Activated naive CD4-positive, alpha-beta T cell treated with anti-CD3 and anti-CD28 coated beads, Interleukin-2, amount 50 U/mL, for 16 hours (primary cell): ENCODE results near the gene HOMER3.
"Not testable (repeated sequence)": the region's sequence is repeated elsewhere in the genome, so short reads cannot be mapped to it uniquely, and the experiment has no call there.

Experiments used
- DNase-seq: peaks from one replicate; pipeline ENCODE4 v3.0.0-alpha.2; 2020

Gene HOMER3

DNA sequence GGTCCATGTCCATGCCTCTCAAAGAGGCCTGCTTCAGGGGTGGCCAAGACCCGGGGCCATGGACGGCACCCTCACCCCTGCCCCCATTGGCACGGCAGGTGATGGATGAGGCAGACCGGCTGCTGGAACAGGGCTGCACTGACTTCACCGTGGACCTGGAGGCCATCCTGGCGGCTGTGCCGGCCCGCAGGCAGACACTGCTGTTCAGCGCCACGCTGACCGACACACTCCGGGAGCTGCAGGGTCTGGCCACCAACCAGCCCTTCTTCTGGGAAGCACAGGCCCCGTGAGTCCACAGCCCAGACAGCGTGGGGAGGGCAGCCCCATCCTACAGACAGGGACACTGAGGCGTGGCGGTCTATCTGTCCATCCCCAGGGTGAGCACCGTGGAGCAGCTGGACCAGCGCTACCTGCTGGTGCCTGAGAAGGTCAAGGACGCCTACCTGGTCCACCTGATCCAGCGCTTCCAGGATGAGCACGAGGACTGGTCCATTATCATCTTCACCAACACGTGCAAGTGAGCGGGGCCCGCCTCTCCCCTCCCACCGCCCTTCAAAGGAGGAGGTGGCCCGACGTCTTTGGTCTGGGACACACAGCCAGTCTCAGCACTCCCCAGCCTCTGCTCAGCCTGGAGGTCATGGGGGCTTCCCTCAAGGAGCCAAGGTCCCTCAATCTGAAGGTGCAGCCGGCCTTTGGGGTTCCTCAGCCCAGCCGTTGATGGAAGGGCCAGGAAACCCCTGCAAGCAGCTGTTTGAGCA, 18.6 kb downstream of the HOMER3 start:
- no peak for DNase-seq

DNA sequence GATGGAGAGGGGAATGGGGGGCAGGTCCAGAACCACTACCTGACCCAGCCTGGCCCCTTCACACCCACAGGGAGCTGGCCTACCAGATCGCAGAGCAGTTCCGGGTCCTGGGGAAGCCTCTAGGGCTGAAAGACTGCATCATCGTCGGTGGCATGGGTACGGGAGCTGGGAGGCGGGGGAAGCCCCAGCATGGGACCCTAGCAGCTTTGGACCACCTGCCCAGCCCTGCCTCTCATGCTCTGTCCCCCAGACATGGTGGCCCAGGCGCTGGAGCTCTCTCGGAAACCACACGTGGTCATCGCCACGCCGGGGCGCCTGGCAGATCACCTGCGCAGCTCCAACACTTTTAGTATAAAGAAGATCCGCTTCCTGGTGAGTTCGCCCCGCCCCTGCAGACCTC, 19.4 kb downstream of the HOMER3 start:
- DNase-seq: no peak

DNA sequence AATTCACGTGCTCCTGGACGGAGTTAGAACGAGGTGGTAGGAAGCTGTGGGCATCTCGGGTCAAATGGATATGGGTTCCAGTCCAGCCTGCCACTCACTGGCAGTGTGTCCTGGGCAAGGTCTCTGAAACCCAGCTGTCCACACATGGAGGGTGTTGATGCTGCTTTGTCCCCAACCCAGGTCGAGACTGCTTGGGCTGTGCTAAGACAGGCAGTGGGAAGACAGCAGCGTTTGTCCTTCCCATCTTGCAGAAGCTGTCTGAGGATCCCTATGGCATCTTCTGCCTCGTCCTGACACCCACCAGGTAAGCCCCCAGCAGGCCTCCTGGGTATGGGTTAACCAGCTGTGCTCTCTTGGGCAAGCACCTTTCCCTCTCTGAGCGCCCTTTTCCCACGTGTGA, 20.6 kb downstream of the HOMER3 start:
- DNase-seq: no peak

DNA sequence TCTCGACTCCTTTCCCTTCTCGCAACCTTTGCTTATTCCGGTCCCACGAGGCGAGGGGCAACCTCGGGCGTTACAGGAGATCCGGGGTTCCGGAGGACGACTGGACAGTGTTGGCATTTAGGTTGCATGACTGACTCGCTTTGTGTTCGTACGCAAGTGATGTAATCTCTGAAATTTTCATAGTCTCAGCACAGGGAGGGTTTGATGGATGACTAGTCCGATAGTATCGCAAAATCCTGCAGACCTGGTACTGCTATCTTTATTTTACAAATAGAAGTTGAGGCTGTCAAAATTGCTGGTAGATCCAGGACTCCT, 21.2 kb downstream of the HOMER3 start:
- no peak for DNase-seq

DNA sequence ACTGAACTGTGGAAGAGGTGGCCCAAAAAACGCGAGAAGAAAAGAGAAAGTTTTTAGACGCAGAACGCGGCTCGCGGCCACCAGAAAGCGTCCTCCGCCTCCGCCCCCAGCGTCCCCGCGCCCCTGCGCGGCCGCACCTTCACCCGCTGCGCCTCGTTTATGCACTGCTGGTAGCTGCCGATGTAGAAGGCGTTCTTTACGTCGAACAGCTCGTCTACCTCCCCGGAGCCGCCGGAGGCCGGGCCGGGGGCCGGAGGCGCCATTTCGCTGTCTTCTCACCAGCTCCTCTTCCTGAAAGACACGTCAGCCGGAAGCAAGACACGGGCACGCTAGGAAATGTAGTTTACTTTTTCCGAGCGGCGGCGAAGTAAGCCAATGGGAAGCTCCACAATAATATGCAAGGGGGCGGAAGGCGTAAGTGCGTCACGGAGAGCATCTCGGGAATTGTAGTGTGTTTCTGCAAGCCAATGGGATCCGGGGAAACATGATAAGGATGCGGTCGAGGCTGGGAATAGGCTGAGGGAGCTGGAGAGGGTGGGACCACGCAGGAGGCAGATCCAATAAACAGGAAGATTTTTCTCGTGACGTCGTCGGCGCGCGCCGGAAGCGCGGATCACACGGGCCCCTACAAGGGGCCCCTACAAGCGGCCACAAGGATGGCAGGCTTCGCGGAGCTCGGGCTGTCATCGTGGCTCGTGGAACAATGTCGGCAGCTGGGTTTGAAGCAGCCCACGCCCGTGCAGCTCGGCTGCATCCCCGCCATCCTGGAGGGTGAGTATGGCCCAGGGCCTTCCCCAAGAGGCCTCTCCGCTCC, 21.7 kb downstream of the HOMER3 start, which contains the start of the genes COPE and DDX49:
COPE (minus strand) TSS at position 302 of the 814 bp plus-strand sequence; CDS start at position 263, 39 bp downstream.
DDX49 (plus strand) TSS at position 630 of the 814 bp plus-strand sequence; CDS start at position 657, 27 bp downstream.
- peak; percentile 97 for DNase-seq

DNA sequence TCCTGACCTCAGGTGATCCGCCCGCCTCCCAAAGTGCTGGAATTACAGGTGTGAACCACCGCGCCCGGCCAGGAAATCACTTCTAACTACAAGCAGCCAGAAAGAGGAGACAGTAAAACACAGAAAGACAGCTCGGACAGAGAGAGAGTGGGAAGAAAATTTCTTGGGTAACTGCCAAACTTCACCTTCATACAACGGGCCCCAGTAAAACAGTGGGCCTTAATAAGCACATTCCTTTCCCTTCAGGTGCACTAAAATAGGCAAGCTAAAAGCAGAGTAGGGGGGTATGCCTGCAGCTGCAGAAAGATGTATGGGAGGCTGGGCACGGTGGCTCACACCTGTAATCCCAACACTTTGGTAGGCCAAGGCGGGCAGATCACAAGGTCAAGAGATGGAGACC, 23.4 kb downstream of the HOMER3 start:
- not testable (repeated sequence) for DNase-seq

DNA sequence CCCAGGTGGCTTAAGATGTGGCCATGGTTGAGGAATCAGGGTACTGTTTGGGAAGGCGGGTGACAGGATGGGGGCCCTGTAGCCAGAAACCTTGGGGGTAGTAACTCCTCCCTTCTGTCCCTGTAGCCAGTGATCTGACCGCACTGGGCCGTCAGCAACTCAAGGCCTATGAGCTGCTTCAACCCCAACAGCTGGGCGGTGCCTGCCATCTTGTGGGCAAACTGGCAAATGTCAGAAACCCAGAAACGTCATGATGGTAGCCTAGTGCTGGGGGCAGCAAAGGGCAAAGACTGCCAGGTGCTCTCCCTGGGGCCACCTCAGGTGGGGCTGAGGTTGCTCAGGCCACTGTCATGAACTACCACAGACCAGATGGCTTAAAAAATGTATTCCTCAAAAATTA, 25.4 kb downstream of the HOMER3 start:
- peak; percentile 41 for DNase-seq

DNA sequence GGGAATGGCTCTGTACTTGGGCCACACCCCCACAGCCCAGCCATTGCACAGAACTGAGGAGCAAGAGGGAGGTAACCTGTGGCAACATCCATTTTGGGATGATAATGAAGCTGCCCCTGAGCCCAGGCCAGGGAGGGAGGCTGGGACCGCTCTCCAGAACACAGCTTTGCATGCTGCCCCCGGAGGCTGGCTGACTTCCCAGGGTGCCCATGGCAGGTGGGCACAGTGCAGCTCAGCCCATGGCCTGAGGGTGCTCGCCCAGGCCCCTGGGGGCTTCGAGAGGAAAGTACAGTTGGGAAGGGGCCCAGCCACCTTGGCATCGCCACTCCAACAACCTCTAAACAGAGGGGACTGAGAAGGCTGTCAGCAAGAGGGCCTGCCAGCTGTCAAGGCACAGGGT, 27.6 kb downstream of the HOMER3 start:
- no peak for DNase-seq

DNA sequence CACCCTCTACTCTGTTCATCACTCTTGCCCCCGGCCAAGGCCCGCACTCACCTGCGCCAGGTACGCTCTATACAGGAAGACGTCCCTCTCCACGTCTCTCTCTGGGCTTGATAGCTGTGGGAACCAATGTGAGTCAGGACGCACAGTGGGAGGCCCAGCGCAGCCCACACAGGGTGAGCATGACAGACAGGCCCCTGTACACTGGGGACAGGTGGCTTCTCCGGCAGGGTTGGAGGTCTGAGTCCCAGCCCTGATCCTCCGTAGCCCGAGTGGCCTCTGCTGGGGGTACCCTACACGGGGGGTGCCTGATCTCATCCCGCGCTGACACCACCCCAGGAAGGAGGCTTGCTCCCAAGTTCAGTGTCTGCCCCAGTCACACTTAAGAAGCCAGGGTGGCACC, 28.1 kb downstream of the HOMER3 start:
- DNase-seq: no peak

DNA sequence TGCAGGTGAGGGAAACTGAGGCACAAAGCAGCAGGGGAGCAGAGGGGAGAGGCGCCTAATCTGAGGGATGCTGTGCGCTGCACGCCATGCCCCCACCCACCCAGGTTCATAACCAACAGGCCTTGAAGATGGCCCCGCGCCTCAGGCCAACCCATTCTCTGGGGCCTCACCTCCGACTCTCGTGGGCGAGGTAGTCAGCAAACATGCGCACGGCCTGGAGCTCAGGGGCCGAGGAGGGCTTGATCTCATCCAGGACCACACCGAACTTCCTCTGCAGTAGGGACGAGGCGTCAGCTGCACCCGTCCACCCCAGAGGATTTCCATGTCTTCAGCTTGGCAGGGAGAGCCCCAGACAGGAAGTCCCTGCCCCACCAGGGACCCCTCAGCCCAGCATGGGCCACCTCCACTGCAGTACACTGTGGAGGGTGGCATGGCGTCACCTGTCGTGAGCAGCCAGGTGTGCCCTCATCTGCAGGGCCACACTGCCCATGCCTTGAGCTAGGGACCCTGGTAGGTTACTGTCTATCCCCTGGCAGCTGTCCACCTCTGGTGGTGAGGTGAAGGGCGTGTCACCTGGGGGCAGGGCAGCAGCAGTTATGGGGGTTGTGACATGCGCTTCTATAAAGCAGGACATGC, 30.1 kb downstream of the HOMER3 start:
- DNase-seq: no peak

DNA sequence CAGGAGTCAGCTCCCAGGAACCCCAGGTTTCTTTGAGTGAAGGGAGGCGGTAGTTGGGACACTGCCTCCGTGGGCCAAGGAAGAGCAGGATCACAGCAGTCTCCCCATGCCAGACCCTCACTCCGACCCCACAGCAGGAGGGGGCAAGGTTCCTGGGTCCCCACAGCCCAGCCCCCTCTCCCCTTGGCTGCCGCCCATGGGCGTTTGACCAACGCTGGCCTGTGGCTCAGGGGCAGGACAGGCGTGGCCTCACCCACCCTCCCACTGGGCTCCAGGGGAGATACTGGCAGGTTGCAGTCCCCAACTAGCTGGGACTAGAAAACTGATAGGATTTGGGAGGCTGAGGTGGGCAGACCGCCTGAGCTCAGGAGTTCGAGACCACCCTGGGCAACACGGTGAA, 31.0 kb downstream of the HOMER3 start:
- no peak for DNase-seq

DNA sequence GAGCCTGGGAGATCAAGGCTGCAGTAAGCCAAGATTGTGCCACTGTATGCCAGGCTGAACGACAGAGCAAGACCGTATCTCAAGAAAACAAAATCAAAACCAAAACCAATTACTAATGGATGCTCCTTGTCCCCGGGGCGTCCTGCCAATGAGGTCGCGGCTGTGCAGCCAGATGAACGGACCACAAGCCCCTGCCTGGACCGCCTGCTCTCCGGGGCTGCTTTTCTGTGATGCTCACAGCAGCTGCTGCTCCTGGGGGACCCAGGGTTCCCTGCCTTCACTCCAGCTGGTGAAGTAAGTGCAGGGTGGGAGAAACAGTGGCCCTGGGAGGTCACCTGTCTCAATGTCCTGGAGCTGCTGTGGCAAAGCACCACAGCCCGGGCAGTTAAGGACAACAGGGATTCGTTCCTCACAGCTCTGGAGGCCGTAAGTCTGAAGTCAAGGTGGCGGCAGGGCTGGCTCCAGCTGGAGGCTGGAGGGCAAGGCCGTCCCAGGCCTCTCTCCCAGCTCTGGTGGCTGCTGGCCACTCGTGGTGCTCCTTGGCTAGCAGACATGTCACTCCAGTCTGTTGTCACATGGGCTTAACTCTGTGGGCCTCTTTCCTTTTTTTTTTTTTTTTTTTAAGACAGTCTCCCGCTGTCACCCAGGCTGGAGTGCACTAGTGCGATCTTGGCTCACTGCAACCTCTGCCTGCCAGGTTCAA, 31.9 kb downstream of the HOMER3 start:
- no peak for DNase-seq

DNA sequence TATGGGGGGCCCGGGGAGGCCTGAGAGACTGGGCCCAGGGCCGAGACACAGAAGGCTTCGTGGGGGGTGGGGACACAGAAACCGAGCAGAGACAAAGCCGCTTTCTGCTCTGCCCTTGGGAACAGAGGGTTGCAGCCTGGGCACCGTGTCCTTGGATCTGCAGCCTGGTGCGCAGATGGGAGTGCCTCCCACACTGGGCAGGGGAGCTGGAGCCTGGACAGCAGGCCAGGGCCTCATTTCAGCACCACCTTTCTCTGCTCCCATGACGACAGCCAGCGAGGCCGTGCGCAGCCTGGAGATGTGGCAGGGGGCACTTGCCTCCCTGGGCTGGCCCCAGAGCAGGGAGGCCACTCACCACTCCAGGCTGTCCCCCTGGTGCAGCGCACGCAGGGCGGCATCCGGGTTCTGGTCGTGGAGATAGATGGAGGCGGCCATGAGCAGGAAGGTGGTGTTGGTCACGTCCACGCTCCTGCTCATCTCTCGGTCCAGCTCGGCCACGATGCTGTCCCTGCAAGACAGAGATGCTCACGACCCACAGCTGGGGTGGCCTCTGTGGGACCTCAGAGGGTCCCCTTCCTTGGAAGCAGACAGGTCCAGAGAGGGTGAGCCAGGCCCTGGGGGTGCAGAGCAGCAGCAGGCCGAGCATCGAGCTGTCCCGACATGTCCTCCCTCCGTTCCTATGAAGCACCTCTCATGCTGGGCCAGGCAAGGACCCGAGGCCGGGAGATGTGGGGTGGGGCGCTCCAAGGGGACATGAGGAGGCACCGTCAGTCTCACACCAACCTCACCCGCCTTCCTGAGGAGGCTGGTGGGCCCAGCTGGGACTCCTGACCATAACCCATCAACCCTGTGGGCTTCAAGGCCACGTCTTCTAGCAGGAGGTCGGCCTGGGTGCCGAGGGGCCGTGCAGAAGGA, 34.2 kb downstream of the HOMER3 start:
- no peak for DNase-seq

DNA sequence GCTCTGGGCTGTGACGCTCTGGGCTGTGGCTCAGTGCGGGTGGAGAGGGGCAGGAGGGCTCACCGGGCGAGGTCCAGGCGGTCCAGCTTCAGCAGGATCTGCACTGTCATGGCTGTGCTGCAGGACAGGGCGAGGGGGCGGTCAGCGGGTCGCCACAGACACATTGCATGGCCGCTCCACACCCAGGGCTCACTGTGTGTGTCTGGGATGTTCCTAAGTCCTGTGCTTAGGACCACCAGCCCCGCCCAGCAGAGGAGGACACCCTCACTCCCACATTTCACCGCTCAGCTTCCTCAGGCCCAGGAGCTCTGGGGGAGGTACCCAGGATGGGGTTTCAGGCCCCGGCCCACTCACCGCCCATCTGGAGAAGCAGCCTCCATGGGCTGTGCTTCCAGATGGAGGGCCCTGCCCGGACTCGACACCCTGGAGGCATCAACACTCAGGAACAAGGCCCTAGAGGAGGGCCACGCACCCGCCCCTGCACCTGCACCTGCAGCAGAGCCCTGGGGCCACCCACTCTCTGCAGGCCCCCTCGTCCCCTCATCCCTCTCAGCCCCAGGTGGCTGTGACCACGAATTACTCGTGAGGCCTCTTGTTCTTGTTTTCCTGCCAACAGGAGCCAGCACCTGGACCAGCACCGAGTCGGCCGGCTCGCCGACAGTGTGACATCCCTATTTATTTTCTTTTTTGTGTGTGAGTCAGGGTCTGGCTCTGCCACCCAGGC, 35.3 kb downstream of the HOMER3 start:
- DNase-seq: no peak

DNA sequence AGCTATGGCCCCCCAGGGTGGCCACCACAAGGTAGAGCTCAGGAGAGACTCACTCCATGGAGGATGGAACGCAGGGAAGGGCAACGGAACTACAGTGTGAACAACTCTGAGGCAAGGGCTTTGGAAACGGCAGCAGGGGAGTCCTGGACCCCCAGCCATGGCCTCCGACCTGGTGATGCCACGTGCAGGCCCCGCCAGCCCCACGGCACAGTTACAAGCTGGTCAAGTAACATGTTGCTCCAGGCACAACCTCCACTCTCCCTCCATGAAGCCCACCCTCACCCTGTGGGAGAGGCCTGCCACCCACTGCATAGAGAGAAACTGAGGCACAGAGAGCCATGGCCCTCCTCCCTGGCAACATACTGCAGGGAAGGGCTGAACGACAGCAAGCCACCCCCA, 36.0 kb downstream of the HOMER3 start:
- no peak for DNase-seq

DNA sequence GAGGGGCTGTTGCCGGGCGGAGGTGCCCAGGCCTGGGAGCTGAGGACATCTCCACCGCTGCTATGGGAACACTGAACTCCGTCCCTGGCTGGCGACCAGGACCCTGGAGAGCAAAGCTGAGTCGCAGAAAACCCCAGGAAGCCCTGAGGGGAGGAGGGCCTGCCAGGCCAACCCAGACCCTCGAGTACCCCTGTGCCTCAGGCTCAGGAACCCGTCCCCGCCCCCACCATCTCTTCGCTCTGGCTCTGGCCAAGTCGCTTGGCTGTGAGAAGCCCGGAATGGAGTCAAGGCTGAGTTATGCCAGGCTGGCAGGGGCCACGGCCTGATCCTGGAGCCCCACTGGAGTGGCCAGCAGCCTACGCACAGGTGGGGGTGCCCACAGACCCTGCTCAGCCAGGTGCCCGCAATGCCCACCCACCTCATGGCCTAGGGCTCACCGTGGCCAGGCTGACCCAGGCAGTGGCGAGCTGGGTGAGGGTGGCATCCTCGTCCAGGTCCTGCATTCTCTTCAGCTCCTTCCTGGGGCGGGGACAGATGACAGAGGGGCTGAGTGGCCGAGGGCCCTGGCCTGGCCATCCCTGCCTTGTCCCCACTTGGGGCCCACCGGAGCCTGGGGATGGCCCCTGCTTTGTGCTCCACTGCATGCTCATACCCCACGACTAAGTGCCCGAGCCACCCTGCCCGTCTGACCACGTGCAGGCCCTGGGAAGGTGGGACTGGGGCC, 36.5 kb downstream of the HOMER3 start:
- DNase-seq: no peak

DNA sequence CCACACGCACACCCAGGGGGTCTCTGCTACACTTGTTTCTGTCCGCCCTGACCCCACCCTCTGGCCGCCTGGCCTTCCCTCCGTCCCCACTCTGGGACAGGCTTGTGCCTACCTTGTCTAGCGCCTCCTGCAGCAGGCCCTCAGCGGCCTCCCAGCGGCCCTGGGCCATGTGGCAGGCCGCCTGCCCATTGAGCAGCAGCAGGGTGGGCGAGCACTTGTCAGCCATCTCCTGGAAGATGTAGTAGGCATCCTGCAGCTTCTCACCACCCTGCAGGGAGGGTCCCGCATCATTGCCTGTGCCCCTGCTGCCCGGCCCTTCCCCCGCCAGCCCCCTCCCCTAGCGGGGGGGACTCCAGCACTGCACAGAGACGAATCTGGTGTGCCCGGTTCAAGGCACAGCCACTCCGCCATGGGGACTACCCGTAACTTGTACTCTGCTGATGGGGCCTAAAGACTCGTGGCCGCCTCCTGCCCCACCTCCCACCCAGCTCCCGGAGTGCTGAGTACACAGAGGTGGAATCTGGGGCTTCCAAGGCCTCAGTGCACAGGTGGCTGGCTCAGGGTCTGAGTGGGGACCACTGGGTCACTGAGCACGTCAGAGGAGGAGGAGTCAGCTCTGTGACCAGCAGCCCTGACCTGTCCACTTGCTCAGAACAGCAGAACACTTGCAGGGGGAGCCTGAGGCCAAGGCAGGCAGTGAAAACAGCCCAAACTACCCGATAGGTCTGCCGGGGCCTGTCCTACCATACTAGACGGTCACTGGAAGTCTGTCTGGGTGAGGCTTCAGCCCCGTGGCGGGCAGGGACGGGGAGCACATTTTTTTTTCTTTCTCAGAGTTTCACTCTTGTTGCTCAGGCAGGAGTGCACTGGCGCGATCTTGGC, 37.6 kb downstream of the HOMER3 start:
- no peak for DNase-seq

DNA sequence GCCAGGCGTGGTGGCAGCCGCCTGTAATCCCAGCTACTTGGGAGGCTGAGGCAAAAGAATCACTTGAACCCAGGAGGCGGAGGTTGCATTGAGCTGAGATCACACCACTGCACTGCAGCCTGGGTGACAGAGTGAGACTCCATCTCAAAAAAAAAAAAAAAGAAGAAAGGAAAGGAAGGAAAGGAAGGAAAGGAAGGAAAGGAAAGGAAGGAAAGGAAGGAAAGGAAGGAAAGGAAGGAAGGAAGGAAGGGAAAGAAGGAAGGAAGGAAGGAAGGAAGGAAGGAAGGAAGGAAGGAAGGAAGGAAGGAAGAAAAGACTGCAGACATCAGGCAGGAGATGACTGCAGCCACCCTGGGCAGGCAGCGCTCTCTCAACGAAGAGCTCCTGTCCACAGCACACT, 38.5 kb downstream of the HOMER3 start:
- not testable (repeated sequence) for DNase-seq

DNA sequence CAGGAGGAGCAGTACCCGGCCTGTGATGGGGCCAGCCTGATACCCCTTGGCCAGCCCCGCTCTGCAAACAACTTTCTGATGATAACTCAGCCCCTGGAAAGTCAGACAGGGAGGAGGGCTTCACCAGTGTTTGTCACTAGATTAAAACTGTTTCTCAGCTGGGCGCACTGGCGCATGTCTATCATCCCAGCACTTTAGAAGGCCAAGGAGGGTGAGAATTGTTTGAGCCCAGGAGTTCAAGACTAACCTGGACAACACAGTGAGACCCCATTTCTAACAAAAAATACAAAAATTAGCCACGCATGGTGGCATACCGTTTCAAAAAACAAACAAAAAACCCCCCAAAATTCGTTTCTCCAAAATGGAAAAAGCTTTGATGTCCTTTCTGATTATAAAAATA, 39.5 kb downstream of the HOMER3 start:
- DNase-seq: no peak
